Keratinocyte (primary cell): ENCODE data around the gene SFXN1. TPM values are rescaled to one million over a fixed set of nuclear protein-coding genes. Genes with fewer than 3 reads are reported as not detected.

ENCODE experiments used
- DNase-seq: peaks from one replicate; pipeline ENCODE4 v3.0.0-alpha.2; 2011; ENCODE audit warnings: low read depth, missing footprints, low spot score
- FAIRE-seq: peaks from 2 replicates; lab custom pipeline; 2011; peaks lifted over from hg19 to GRCh38; lab: Jason Lieb, UNC
- H2AFZ ChIP-seq: 2 replicates; pipeline ENCODE4 v1.6.0; 2012; ENCODE audit warnings: low read length, control low read depth, inconsistent platforms; ENCODE audit not compliant: control insufficient read depth
- H3K27ac ChIP-seq: 2 replicates; pipeline ENCODE4 v1.5.1; 2011; ENCODE audit warnings: low read length; ENCODE audit not compliant: control insufficient read depth, insufficient read depth
- H3K27me3 ChIP-seq: 3 replicates; pipeline ENCODE4 v1.6.0; 2011; ENCODE audit warnings: low read length; ENCODE audit not compliant: control insufficient read depth, insufficient read depth; ENCODE audit errors: extremely low read depth
- H3K36me3 ChIP-seq, 2 experiments: 2 replicates in 1 of 2; 3 replicates in 1 of 2; pipeline ENCODE4 v1.5.1; 2011; ENCODE audit warnings: low read length in 2 of 2, mild to moderate bottlenecking in 1 of 2; ENCODE audit not compliant: control insufficient read depth in 2 of 2, insufficient read depth in 2 of 2; ENCODE audit errors: extremely low read depth in 1 of 2
- H3K4me1 ChIP-seq: 3 replicates; pipeline ENCODE4 v1.5.1; 2011; ENCODE audit warnings: low read length; ENCODE audit not compliant: control insufficient read depth, insufficient read depth; ENCODE audit errors: extremely low read depth
- H3K4me2 ChIP-seq: 3 replicates; pipeline ENCODE4 v1.6.0; 2011; ENCODE audit warnings: low read depth, low read length; ENCODE audit not compliant: control insufficient read depth, insufficient read depth; ENCODE audit errors: extremely low read depth
- H3K4me3 ChIP-seq, 3 experiments: fragments of 200-600 bp in 1 of 3; sonication (generic) in 1 of 3; 2 replicates in 2 of 3; 3 replicates in 1 of 3; pipeline ENCODE4 v1.5.1; 2011 to 2016; ENCODE audit warnings: low read length in 3 of 3, mild to moderate bottlenecking in 3 of 3, control low read depth in 2 of 3, inconsistent platforms in 1 of 3, low read depth in 1 of 3, mixed read lengths in 1 of 3, mixed run types in 1 of 3, moderate library complexity in 1 of 3; ENCODE audit not compliant: control insufficient read depth in 2 of 3, insufficient read depth in 2 of 3; ENCODE audit errors: extremely low read depth in 1 of 3
- H3K79me2 ChIP-seq: 2 replicates; pipeline ENCODE4 v1.6.0; 2012; ENCODE audit warnings: low read length; ENCODE audit not compliant: control insufficient read depth, insufficient read depth
- H3K9ac ChIP-seq: 3 replicates; pipeline ENCODE4 v1.6.0; 2011; ENCODE audit warnings: low read length; ENCODE audit not compliant: control insufficient read depth, insufficient read depth; ENCODE audit errors: extremely low read depth
- H3K9me1 ChIP-seq: 3 replicates; pipeline ENCODE4 v1.6.0; 2011; ENCODE audit warnings: low read length; ENCODE audit not compliant: control insufficient read depth, insufficient read depth; ENCODE audit errors: extremely low read depth
- H3K9me3 ChIP-seq: 2 replicates; pipeline ENCODE4 v1.5.1; 2012; ENCODE audit warnings: low read depth, low read length; ENCODE audit not compliant: control insufficient read depth
- H4K20me1 ChIP-seq: 3 replicates; pipeline ENCODE4 v1.6.0; 2011; ENCODE audit warnings: low read length; ENCODE audit not compliant: control insufficient read depth, insufficient read depth; ENCODE audit errors: extremely low read depth
- CTCF ChIP-seq, 3 experiments: IDR thresholded peaks in 1 of 3; conservative IDR thresholded peaks in 1 of 3; optimal IDR thresholded peaks in 1 of 3; 2 replicates in 2 of 3; 3 replicates in 1 of 3; pipeline versions ENCODE3 to v1.5.1; 2011; ENCODE audit warnings: low read length in 3 of 3, mild to moderate bottlenecking in 3 of 3, moderate library complexity in 2 of 3, control low read depth in 1 of 3, inconsistent platforms in 1 of 3; ENCODE audit not compliant: insufficient read depth in 2 of 3; ENCODE audit errors: extremely low read depth in 1 of 3
- EZH2 ChIP-seq: IDR thresholded peaks from one replicate; pipeline ENCODE4 v1.6.1; 2012; ENCODE audit warnings: inconsistent platforms, mild to moderate bottlenecking, low read length, moderate library complexity
- dilution Hi-C: fragments of 300-500 bp; cut with MboI; formaldehyde crosslinking; loops from one replicate; pipeline ENCODE4 v1.7.0; 2020; ENCODE audit warnings: low sequenced_read_pairs; ENCODE audit not compliant: extremely low pct_ligation_motif_present
- polyA plus RNA-seq, 5 experiments: library from polyadenylated mRNA; depleted of rRNA in 3 of 5; stranded (reverse) in 3 of 5; stranded (forward) in 1 of 5; unstranded in 1 of 5; fragments of >200 nt; gene quantifications; 1 replicate in 1 of 5; 2 replicates in 3 of 5; 3 replicates in 1 of 5; pipeline versions ENCODE4 v1.2.1 to v1.2.3, GENCODE V29; 2011 to 2012; ENCODE audit warnings: missing spikeins in 2 of 5, low read depth in 1 of 5, low replicate concordance in 1 of 5

Gene SFXN1
- polyA plus RNA-seq, 1 donor (not counting 4 experiments of a cell fraction or from before 2014, with no cell fraction given) = 80.8 TPM

- Histone ChIP-seq H3K4me1 (no peaks in the 10 kb centered on the region), H4K20me1 (no peaks in the 10 kb centered on the region), H3K4me3 (no peak overlapping the region), H3K27me3 (peaks cover 1% of the 10 kb centered on the region), H3K79me2 (no peaks in the 10 kb centered on the region), H3K9ac (no peak overlapping the region), H3K9me3 (no peaks in the 10 kb centered on the region), H3K27ac (no peak overlapping the region), H3K36me3 (no peaks in the 10 kb centered on the region), H2AFZ (no peak overlapping the region), H3K9me1 (no peaks in the 10 kb centered on the region), H3K4me2 (no peak overlapping the region)
- TF ChIP-seq CTCF (optimal IDR thresholded peaks at IDR 0.05 in 1 of 3, IDR thresholded peaks at IDR 0.05 in 1 of 3, conservative IDR thresholded peaks at IDR 0.05 in 1 of 3; ENCODE audit: extremely low read depth in 1 of 3, insufficient read depth in 2 of 3, low read length in 3 of 3) (no peak), EZH2 (no peak)
- DNase-seq (no peak), FAIRE-seq (no peak)
- dilution Hi-C loops = no loop called here
Observed at GRCh38 chr5:175554296-175554695, 75.9 kb downstream of the SFXN1 start.

GRCh38 chr5:175555168-175555785, 76.9 kb downstream of the SFXN1 start:
- no peaks in the 10 kb centered on the region for H3K4me1 ChIP-seq
- no peaks in the 10 kb centered on the region for H4K20me1 ChIP-seq
- H3K4me2 ChIP-seq = no peak overlapping the region
- H3K27me3 ChIP-seq = no peaks in the 10 kb centered on the region
- DNase-seq (no peak), FAIRE-seq (no peak)
- no peak overlapping the region for H2AFZ ChIP-seq
- dilution Hi-C loops = no loop called here
- no peak overlapping the region for H3K4me3 ChIP-seq
- TF ChIP-seq CTCF (optimal IDR thresholded peaks at IDR 0.05 in 1 of 3, IDR thresholded peaks at IDR 0.05 in 1 of 3, conservative IDR thresholded peaks at IDR 0.05 in 1 of 3; ENCODE audit: extremely low read depth in 1 of 3, insufficient read depth in 2 of 3, low read length in 3 of 3) = no peak
- TF ChIP-seq EZH2 = no peak
- no peaks in the 10 kb centered on the region for H3K9me1 ChIP-seq
- no peaks in the 10 kb centered on the region for H3K36me3 ChIP-seq
- H3K79me2 ChIP-seq = no peaks in the 10 kb centered on the region
- no peaks in the 10 kb centered on the region for H3K9me3 ChIP-seq
- no peak overlapping the region for H3K9ac ChIP-seq
- H3K27ac ChIP-seq = no peak overlapping the region
